ENCODE measurements around the gene RBM12.

Gene RBM12

DNA sequence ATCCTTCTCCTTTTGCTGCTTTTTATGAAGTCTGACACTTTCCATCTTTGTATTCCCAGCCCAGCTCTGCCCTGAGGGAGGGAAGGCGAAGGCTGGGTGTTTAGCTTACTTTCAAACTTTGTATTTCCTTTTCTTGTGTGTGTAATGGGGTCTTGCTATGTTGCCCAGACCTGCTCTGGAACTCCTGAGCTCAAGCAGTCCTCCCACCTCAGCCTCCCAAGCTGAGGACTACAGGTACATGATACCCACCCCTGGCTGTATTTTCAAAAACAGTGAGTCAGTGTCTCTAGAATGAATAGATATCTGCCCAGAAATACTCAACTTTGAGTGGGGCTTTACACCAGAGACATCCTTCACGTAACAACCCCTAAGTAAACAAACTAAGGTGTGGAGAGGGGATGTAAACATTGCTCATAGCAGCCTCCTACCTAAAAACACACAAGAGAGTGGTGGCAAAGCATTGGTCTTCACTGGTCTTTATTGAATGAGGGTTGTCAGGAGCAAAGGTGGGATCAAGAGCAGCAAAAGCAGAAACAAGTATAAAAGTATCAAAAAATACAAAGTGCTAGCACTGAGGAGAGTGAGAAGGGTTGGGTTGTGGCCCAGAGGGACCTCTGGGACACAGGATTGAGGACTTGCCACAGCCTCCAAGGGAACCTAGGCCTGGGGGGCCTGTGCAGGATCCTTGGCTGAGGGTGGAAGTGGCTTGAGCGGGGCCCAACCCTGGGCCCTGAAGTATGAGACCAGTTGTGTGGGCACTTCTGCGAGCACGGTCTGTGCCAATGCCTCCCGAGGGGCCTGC is 38.9 kb downstream of the RBM12 start:
- no peaks in the 10 kb centered on the region for H3K27me3 ChIP-seq (ENCODE audit: insufficient read depth, low read length, poor library complexity, severe bottlenecking)
- no peak overlapping the region for H2AFZ ChIP-seq (ENCODE audit: low read length)
- H3K9me3 ChIP-seq (ENCODE audit: insufficient read depth, low read depth, low read length): no peaks in the 10 kb centered on the region
- no peak overlapping the region for H3K9ac ChIP-seq (ENCODE audit: low read depth, low read length, poor library complexity, severe bottlenecking)
- no peaks in the 10 kb centered on the region; the same call in 1 of the 2 replicates for H3F3A ChIP-seq (ENCODE audit: low read depth)
- H3K36me3 ChIP-seq (ENCODE audit: insufficient read depth, low read length): peaks cover 53% of the 10 kb centered on the region; the same call in 1 of the 2 replicates
- H3K9me2 ChIP-seq (replicated peaks; ENCODE audit: low read depth, low read length): no peaks in the 10 kb centered on the region
- H3K79me2 ChIP-seq (ENCODE audit: insufficient read depth, low read length): no peaks in the 10 kb centered on the region
- no peaks in the 10 kb centered on the region for H4K20me1 ChIP-seq (ENCODE audit: insufficient read depth, low read length, poor library complexity, severe bottlenecking)
- H3K4me2 ChIP-seq (ENCODE audit: low read depth, low read length, poor library complexity, severe bottlenecking): no peak overlapping the region
- TF ChIP-seq CTCF (conservative IDR thresholded peaks at IDR 0.05; ENCODE audit: low read length) (no peak), EZH2phosphoT487 (IDR thresholded peaks at IDR 0.05; ENCODE audit: borderline replicate concordance) (no peak)
- H3K4me3 ChIP-seq (ENCODE audit: low read length, poor library complexity, severe bottlenecking): no peak overlapping the region
- H3K4me1 ChIP-seq (ENCODE audit: insufficient read depth, low read length, poor library complexity, severe bottlenecking): no peaks in the 10 kb centered on the region

DNA sequence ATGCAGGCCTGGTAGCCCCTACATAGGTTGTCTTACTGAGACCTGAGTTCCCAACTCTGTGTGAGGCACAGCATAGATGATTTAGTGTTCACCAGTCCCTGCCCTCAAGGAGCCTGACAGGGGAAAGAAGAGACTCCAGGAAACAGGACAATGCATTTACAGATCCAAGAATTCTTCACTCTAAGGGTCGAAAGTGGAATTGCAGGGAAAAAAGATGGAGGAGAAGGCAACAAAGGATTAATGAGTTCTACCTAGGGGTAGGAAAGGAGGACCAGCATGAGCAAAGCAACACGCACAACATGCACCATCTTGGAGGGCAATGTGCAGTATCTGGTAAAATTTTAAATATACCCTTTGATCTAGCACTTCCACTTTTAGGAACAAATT is 43.1 kb downstream of the RBM12 start:
- H3K9ac ChIP-seq (ENCODE audit: low read depth, low read length, poor library complexity, severe bottlenecking): no peak overlapping the region
- H3K36me3 ChIP-seq (ENCODE audit: insufficient read depth, low read length): peaks cover 17% of the 10 kb centered on the region; the same call in 1 of the 2 replicates
- no peaks in the 10 kb centered on the region for H3K27me3 ChIP-seq (ENCODE audit: insufficient read depth, low read length, poor library complexity, severe bottlenecking)
- H3F3A ChIP-seq (ENCODE audit: low read depth): 0 out of 2 replicates have a peak, but pooled peaks cover 2% of the 10 kb centered on the region
- H3K9me3 ChIP-seq (ENCODE audit: insufficient read depth, low read depth, low read length): no peaks in the 10 kb centered on the region
- H2AFZ ChIP-seq (ENCODE audit: low read length): no peak overlapping the region
- no peak overlapping the region for H3K4me2 ChIP-seq (ENCODE audit: low read depth, low read length, poor library complexity, severe bottlenecking)
- peaks cover 28% of the 10 kb centered on the region for H3K4me1 ChIP-seq (ENCODE audit: insufficient read depth, low read length, poor library complexity, severe bottlenecking)
- TF ChIP-seq EZH2phosphoT487 (IDR thresholded peaks at IDR 0.05; ENCODE audit: borderline replicate concordance) (no peak), CTCF (conservative IDR thresholded peaks at IDR 0.05; ENCODE audit: low read length) (no peak)
- H3K79me2 ChIP-seq (ENCODE audit: insufficient read depth, low read length): no peaks in the 10 kb centered on the region
- H3K9me2 ChIP-seq (replicated peaks; ENCODE audit: low read depth, low read length): no peaks in the 10 kb centered on the region
- H3K4me3 ChIP-seq (ENCODE audit: low read length, poor library complexity, severe bottlenecking): no peak overlapping the region
- H4K20me1 ChIP-seq (ENCODE audit: insufficient read depth, low read length, poor library complexity, severe bottlenecking): no peaks in the 10 kb centered on the region

GRCh38 chr20:35620818-35621559 is 43.7 kb downstream of the RBM12 start:
- Histone ChIP-seq H3K4me3 (ENCODE audit: low read length, poor library complexity, severe bottlenecking) (no peak overlapping the region), H3K4me1 (ENCODE audit: insufficient read depth, low read length, poor library complexity, severe bottlenecking) (peaks cover 28% of the 10 kb centered on the region), H3K36me3 (ENCODE audit: insufficient read depth, low read length) (peaks cover 12% of the 10 kb centered on the region; the same call in 1 of the 2 replicates), H3K4me2 (ENCODE audit: low read depth, low read length, poor library complexity, severe bottlenecking) (no peak overlapping the region), H3K9me3 (ENCODE audit: insufficient read depth, low read depth, low read length) (no peaks in the 10 kb centered on the region), H3K27me3 (ENCODE audit: insufficient read depth, low read length, poor library complexity, severe bottlenecking) (no peaks in the 10 kb centered on the region), H3F3A (ENCODE audit: low read depth) (0 out of 2 replicates have a peak, but pooled peaks cover 2% of the 10 kb centered on the region), H4K20me1 (ENCODE audit: insufficient read depth, low read length, poor library complexity, severe bottlenecking) (no peaks in the 10 kb centered on the region), H2AFZ (ENCODE audit: low read length) (no peak overlapping the region), H3K9ac (ENCODE audit: low read depth, low read length, poor library complexity, severe bottlenecking) (no peak overlapping the region), H3K9me2 (replicated peaks; ENCODE audit: low read depth, low read length) (no peaks in the 10 kb centered on the region), H3K79me2 (ENCODE audit: insufficient read depth, low read length) (no peaks in the 10 kb centered on the region)
- TF ChIP-seq EZH2phosphoT487 (IDR thresholded peaks at IDR 0.05; ENCODE audit: borderline replicate concordance) (no peak), CTCF (conservative IDR thresholded peaks at IDR 0.05; ENCODE audit: low read length) (no peak)
